SIG-M5 treated with dmso at 0.1 percent for 504 hours (cell line): Measurements from ENCODE around the gene MARVELD1.

Experiments used
- DNase-seq: peaks from one replicate; lab custom pipeline; 2025; ENCODE audit not compliant: unreplicated experiment; lab: John Stamatoyannopoulos, UW

MARVELD1 gene

GRCh38 chr10:97752956-97753355 lies 39.4 kb downstream of the MARVELD1 start:
- no peak for DNase-seq

GRCh38 chr10:97754726-97755125 lies 41.2 kb downstream of the MARVELD1 start:
- no peak for DNase-seq

GRCh38 chr10:97755718-97756117 lies 42.2 kb downstream of the MARVELD1 start:
- no peak for DNase-seq

- no peak for DNase-seq
Observed at GRCh38 chr10:97757471-97757870, 43.9 kb downstream of the MARVELD1 start.

- DNase-seq: peak; percentile 18
Observed at GRCh38 chr10:97759158-97759887, 45.8 kb downstream of the MARVELD1 start.

- no peak for DNase-seq
Observed at GRCh38 chr10:97759946-97760345, 46.4 kb downstream of the MARVELD1 start.

- DNase-seq: no peak
Observed at GRCh38 chr10:97760461-97761257, 47.1 kb downstream of the MARVELD1 start.

- no peak for DNase-seq
Observed at GRCh38 chr10:97761331-97761865, 47.9 kb downstream of the MARVELD1 start.

- no peak for DNase-seq
Observed at GRCh38 chr10:97762056-97762455, 48.5 kb downstream of the MARVELD1 start.

- DNase-seq: no peak
Observed at GRCh38 chr10:97762816-97763215, 49.3 kb downstream of the MARVELD1 start.

- no peak for DNase-seq
Observed at GRCh38 chr10:97763411-97763810, 49.9 kb downstream of the MARVELD1 start.

GRCh38 chr10:97763947-97764346 lies 50.4 kb downstream of the MARVELD1 start:
- no peak for DNase-seq

- no peak for DNase-seq
Observed at GRCh38 chr10:97764519-97764931, 51.0 kb downstream of the MARVELD1 start.

- DNase-seq: no peak
Observed at GRCh38 chr10:97765201-97765600, 51.7 kb downstream of the MARVELD1 start.

GRCh38 chr10:97766106-97766810 lies 52.7 kb downstream of the MARVELD1 start:
- DNase-seq: no peak

- DNase-seq: no peak
Observed at GRCh38 chr10:97766996-97767924, 53.7 kb downstream of the MARVELD1 start.
